Stomach smooth muscle (tissue), 2 donors: ENCODE results near the gene FNDC7.

ENCODE experiments used
- H3K27ac ChIP-seq: one replicate; pipeline ENCODE4 v1.7.0; 2013; ENCODE audit warnings: mild to moderate bottlenecking, low read length, inconsistent platforms
- H3K27me3 ChIP-seq, 2 donors: one replicate each; pipeline ENCODE4 v1.7.0; 2013; ENCODE audit warnings: low read length in 2 of 2; ENCODE audit not compliant: insufficient read depth in 2 of 2, control insufficient read depth in 1 of 2
- H3K36me3 ChIP-seq, 2 donors: one replicate each; pipeline ENCODE4 v1.7.0; 2013; ENCODE audit warnings: low read length in 2 of 2; ENCODE audit not compliant: control insufficient read depth in 2 of 2, insufficient read depth in 2 of 2
- H3K4me1 ChIP-seq: one replicate; pipeline ENCODE4 v1.7.0; 2013; ENCODE audit warnings: low read length; ENCODE audit not compliant: control insufficient read depth, insufficient read depth
- H3K4me3 ChIP-seq, 2 donors: one replicate each; pipeline ENCODE4 v1.7.0; 2013; ENCODE audit warnings: low read length in 2 of 2
- H3K9ac ChIP-seq, 2 donors: one replicate each; pipeline ENCODE4 v1.7.0; 2013; ENCODE audit warnings: low read length in 2 of 2, mild to moderate bottlenecking in 1 of 2
- H3K9me3 ChIP-seq, 2 donors: one replicate each; pipeline ENCODE4 v1.7.0; 2013; ENCODE audit warnings: low read length in 2 of 2; ENCODE audit not compliant: control insufficient read depth in 2 of 2
- donor health status: healthy.
- donor health status: Pancreatic carcinoma.

Gene FNDC7

DNA sequence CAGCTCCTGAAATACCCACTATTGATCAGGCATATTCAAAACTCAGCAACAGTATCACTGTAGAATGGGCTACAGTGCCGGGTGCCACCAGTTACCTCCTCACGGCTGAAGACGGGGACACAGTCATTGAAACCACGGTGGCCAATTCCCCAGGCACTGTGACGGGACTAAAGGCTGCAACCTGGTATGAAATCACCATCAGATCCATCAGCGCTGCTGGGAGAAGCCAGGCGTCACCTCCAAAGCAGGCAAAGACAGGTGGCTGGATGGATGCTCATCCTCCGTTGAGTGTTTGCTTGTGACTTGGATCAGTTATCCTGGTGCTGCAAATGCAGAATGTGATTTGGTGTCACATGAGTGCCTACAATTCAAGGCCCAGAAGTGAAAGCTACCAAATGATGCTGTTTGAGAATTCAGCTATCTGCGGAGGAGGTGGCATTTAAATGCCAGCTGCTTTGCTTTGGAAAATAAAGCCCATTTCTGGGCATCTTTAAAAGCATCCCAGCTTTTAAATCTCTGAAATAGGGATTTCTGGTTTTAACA is 5.1 kb downstream of the FNDC7 start:
- Histone ChIP-seq H3K9ac (no peak overlapping the region), H3K36me3 (no peaks in the 10 kb centered on the region), H3K27ac (no peak overlapping the region), H3K4me3 (no peak overlapping the region), H3K4me1 (no peaks in the 10 kb centered on the region), H3K27me3 (no peaks in the 10 kb centered on the region), H3K9me3 (no peaks in the 10 kb centered on the region)

DNA sequence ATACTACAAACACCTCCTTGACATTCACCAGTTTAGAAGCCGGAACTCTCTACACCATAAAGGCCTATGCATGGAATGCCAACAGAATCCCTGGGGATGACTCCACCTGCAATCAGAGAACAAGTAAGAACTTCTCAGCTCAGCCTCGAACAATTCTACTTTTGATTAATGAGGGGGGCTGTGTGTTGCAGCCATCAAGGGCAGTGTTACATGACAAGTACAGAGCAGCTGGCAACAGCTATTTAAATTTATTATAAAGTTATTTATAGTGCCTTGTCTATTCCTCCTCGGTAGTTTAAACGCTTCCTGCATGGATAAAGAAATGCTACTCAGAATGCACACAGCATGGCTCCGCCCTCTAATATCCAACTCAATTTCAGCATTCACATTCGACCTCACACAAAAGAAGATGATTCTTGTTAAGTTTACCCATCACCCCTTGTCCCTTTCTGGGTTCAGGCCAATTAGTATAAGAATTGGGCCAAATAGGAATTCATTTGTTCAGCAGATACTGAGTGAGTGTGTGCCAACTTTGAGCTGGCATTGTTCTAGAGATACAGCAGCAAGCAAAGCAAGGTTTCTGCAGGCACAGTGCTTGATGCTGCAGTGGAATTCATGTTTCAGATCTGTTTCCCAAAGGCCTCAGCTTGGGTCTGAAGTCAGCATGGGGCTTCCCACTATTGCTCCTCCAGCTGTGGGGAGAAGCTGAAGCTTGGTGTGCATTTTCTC is 6.4 kb downstream of the FNDC7 start:
- Histone ChIP-seq H3K4me1 (no peaks in the 10 kb centered on the region), H3K9ac (no peak overlapping the region), H3K36me3 (no peaks in the 10 kb centered on the region), H3K9me3 (no peaks in the 10 kb centered on the region), H3K4me3 (no peak overlapping the region), H3K27me3 (no peaks in the 10 kb centered on the region), H3K27ac (no peak overlapping the region)

DNA sequence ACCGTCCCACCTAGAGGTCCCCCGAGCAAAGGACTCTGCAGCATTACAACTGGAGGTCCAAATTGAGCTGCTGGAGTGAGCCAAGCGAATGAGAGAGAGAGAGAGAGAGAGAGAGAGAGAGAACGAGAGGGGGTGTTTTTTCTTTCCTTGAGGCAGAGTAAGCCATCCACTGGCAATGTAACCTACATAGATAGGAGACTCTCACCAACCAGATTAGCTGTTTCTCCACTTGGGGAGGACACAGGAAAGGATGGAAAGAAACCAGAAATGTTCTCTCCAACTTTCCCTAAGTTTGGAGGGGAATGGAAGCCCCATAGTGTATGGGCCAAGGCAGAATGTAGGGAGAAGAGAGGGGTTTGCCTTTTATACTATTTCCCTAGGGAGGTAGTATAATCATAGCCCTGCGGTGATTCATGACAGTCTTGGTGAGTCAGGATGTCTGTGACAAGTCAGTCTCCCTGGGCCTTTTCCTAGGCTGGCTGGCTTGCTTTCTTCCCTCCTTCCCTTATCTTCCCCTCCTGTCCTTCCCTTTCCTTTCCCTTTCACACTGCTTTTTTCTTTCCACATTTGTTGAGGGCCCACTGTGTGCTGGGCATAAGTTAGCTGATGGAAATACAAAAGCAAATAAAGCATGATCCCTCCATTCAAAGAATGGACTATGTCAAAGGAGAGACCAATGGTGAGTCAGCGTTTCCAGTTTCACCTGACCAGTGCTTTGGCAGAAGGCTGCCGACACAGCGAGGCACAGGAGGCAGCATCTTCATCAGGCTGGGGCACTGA is 7.1 kb downstream of the FNDC7 start:
- no peak overlapping the region for H3K9ac ChIP-seq
- no peaks in the 10 kb centered on the region for H3K36me3 ChIP-seq
- H3K4me3 ChIP-seq, result no peak overlapping the region
- no peaks in the 10 kb centered on the region for H3K4me1 ChIP-seq
- H3K27me3 ChIP-seq, result no peaks in the 10 kb centered on the region
- H3K9me3 ChIP-seq, result no peaks in the 10 kb centered on the region
- H3K27ac ChIP-seq, result no peak overlapping the region

DNA sequence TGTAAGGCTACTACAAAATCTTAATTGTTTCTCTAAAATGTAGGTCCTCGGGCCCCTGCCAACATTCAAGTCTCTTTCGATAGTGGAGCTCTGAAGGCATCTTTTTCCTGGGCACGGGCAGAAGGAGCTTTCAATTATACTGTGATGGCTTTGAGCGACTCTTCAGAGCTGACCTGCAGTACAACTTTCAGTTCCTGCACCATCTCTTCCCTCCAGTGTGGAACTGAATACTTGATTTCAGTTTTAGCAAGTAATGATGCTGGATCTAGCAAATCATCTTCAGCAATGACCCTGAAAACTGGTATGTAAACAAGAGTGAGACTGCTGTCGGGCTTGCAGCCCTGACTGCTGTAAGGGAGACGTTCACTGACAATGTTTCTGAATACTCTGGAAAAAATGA is 9.6 kb downstream of the FNDC7 start:
- Histone ChIP-seq H3K9me3 (no peaks in the 10 kb centered on the region), H3K9ac (no peak overlapping the region), H3K27me3 (no peaks in the 10 kb centered on the region), H3K4me3 (peak overlapping the region; percentile 2 to 56), H3K36me3 (no peaks in the 10 kb centered on the region), H3K4me1 (no peaks in the 10 kb centered on the region), H3K27ac (no peak overlapping the region)

GRCh38 chr1:108725906-108726305 is 13.2 kb downstream of the FNDC7 start:
- H3K36me3 ChIP-seq, result no peaks in the 10 kb centered on the region
- H3K4me1 ChIP-seq, result no peaks in the 10 kb centered on the region
- H3K27me3 ChIP-seq, result no peaks in the 10 kb centered on the region
- no peaks in the 10 kb centered on the region for H3K9me3 ChIP-seq
- no peak overlapping the region for H3K4me3 ChIP-seq
- H3K9ac ChIP-seq, result no peak overlapping the region
- no peak overlapping the region for H3K27ac ChIP-seq

DNA sequence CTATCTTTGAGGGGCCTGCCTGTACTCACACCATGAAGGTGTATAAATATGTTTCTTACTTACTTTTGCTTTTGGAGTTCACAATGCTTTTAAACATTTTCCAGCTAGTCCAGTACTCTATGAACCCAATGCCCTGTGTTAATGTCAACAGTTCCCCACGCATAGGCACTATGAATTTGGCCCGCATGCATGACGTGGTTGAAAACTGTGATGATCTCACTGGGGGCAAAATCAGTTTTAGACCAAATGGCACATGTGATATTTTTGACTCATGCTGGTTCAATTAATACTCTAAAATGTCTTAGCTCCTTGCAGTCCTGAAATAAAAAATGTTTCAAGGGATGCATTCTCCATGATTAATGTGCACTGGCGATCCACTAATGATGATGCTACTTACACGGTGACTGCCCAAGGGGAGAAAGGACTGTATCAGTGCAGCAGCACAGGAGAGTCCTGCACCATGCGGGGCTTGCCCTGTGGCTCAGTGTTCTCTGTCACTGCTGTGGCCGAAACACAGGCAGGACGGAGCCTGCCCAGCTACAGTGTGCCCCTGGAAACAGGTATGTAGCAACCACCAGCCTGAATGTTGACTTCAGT is 15.7 kb downstream of the FNDC7 start:
- Histone ChIP-seq H3K27ac (no peak overlapping the region), H3K4me1 (no peaks in the 10 kb centered on the region), H3K9ac (no peak overlapping the region), H3K27me3 (no peaks in the 10 kb centered on the region), H3K4me3 (no peak overlapping the region), H3K9me3 (no peaks in the 10 kb centered on the region), H3K36me3 (no peaks in the 10 kb centered on the region)

DNA sequence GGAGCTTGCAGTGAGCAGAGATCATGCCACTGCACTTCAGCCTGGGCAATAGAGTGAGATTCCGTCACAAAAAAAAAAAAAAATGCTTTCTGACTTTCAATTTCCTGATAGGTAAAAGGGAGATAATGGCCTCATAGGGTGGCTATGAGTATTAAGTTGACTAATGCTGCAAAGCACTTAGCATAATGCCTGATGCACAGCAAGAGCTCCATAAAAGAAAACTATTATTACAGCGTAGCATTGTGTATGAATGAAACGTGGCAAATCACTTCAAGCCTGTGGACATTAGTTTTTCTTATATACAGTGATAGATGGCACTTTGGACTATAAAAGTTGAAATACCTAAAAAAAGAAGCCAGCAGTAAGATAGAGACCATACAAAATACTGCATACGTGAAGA is 16.8 kb downstream of the FNDC7 start:
- Histone ChIP-seq H3K27ac (no peak overlapping the region), H3K4me3 (no peak overlapping the region), H3K27me3 (no peaks in the 10 kb centered on the region), H3K9ac (no peak overlapping the region), H3K36me3 (no peaks in the 10 kb centered on the region), H3K9me3 (no peaks in the 10 kb centered on the region), H3K4me1 (no peaks in the 10 kb centered on the region)

GRCh38 chr1:108732398-108732797 is 19.7 kb downstream of the FNDC7 start:
- peaks cover 0 to 3% of the 10 kb centered on the region in 2 donors for H3K27me3 ChIP-seq
- H3K36me3 ChIP-seq, result no peaks in the 10 kb centered on the region
- H3K4me3 ChIP-seq, result no peak overlapping the region
- H3K9ac ChIP-seq, result no peak overlapping the region
- no peak overlapping the region for H3K27ac ChIP-seq
- H3K4me1 ChIP-seq, result no peaks in the 10 kb centered on the region
- no peaks in the 10 kb centered on the region for H3K9me3 ChIP-seq

GRCh38 chr1:108734171-108734865 is 21.6 kb downstream of the FNDC7 start:
- H3K27ac ChIP-seq, result no peak overlapping the region
- H3K36me3 ChIP-seq, result no peaks in the 10 kb centered on the region
- no peak overlapping the region for H3K9ac ChIP-seq
- H3K4me3 ChIP-seq, result no peak overlapping the region
- H3K4me1 ChIP-seq, result no peaks in the 10 kb centered on the region
- no peaks in the 10 kb centered on the region for H3K9me3 ChIP-seq
- peaks cover 0 to 3% of the 10 kb centered on the region in 2 donors for H3K27me3 ChIP-seq

- Histone ChIP-seq H3K4me3 (no peak overlapping the region), H3K4me1 (no peaks in the 10 kb centered on the region), H3K9ac (no peak overlapping the region), H3K36me3 (no peaks in the 10 kb centered on the region), H3K9me3 (no peaks in the 10 kb centered on the region), H3K27me3 (peaks cover 0 to 2% of the 10 kb centered on the region in 2 donors), H3K27ac (no peak overlapping the region)
Observed at GRCh38 chr1:108742253-108742652, 29.5 kb downstream of the FNDC7 start.
